B cell (primary cell): Measurements from ENCODE around the gene PGM2.

ENCODE experiments used
- CTCF ChIP-seq: fragments of 200-600 bp; IDR thresholded peaks from one replicate; pipeline ENCODE4 v1.8.0; 2022; ENCODE audit warnings: antibody characterized with exemption, mild to moderate bottlenecking
- EZH2 ChIP-seq: IDR thresholded peaks from 2 replicates; pipeline ENCODE4 v1.6.1; 2012; ENCODE audit warnings: borderline replicate concordance, low read depth, mild to moderate bottlenecking, moderate library complexity, low read length; ENCODE audit not compliant: insufficient read depth, poor library complexity, severe bottlenecking

GRCh38 chr4:37892641-37893040 is 66.2 kb downstream of the PGM2 start:
- no peak for TF ChIP-seq EZH2
- TF ChIP-seq CTCF: no peak
